ENCODE measurements around the gene IMP3.
"Not testable (repeated sequence)": the region's sequence is repeated elsewhere in the genome, so short reads cannot be mapped to it uniquely, and the experiment has no call there.

IMP3 gene

DNA sequence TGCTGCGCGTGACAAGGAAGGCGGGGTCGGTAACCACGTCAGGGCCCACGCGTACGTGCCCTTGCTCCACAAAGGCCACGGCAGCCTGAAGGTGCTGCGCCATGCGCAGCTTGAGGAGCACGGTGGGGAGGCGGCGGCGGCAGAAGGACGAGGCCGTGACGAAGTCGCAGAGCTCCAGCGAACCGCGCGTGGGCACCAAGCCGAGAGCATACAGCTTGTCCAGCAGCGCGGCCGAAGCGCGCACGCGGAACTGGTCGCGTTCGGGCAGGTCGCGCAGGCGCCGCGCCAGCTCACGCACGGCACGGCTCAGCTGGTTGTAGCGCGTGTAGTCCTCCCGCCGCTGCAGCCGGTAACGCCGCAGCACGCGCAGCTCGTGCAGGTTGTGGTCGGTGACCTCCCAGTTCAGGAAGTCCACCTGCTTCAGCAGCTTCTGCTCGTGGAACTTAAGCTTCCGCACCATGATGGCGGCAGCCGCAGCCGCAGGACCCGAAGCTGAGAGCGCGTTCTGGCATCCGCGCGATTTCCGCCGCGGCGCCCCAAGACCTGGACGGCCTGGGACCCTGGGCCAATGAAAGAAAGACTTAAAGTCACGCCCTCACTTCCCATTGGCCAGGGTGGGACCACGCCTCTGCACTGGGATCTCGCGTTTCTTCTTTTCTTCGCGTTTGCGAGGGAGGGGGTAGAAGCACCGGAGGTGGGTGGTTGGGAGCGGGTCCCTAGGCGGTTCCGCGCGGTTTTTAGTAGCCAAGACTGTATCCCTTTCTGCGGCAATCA, at the start of gene IMP3:
Gene IMP3 (minus strand): TSS at position 516 of the 774 bp plus-strand sequence. CDS start 56 bp downstream, at position 460.
- peak within 1 kb of the TSS; percentile 89 for H3K4me3 ChIP-seq (replicated peaks; ENCODE audit: low read depth, low read length)
- TF ChIP-seq CTCF (IDR thresholded peaks at IDR 0.05; ENCODE audit: low read length, missing control alignments), result no peak
- DNase-seq (ENCODE audit: low read depth), result peak; percentile 97

- DNase-seq (ENCODE audit: low read depth); H3K4me3 ChIP-seq (replicated peaks; ENCODE audit: low read depth, low read length): not testable (repeated sequence)
Observed at GRCh38 chr15:75689429-75689828, 49.4 kb upstream of the IMP3 start.

DNA sequence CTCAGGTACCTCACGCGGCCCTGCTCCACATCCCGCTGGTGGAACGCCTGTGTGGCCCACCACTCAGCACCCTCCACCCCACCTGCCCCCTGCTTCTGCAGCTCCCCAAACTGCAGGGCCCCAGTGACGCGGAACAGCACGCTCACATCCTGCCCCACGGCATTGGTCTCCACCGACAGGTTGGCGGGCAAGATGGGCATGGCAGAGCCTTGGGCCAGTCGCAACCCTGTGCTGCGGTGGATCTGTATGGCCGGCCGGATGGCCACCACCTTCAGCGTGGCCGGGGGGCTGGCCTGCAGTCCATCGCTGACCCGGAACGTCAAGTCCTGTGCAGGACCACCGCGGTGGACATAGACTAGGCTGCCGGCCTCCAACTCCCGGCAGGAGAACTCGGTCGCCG, 48.8 kb upstream of the IMP3 start:
- H3K4me3 ChIP-seq (replicated peaks; ENCODE audit: low read depth, low read length), result no peak overlapping the region
- no peak for TF ChIP-seq CTCF (IDR thresholded peaks at IDR 0.05; ENCODE audit: low read length, missing control alignments)
- no peak for DNase-seq (ENCODE audit: low read depth)

DNA sequence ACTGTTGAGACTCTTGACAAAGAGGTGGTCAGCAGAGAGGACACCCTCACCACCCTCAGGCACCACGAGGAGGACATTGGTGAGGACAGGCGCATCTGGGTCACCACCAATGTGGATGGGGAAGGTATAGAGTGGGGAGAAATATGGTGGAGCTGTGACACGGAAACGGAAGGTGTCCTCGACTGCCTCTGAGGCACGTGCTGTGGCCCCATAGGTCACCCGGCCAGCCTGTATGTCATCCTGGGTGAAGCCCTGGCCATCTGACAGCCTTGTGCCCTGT, 48.2 kb upstream of the IMP3 start:
- TF ChIP-seq CTCF (IDR thresholded peaks at IDR 0.05; ENCODE audit: low read length, missing control alignments), result no peak
- H3K4me3 ChIP-seq (replicated peaks; ENCODE audit: low read depth, low read length), result no peak overlapping the region
- no peak for DNase-seq (ENCODE audit: low read depth)

DNA sequence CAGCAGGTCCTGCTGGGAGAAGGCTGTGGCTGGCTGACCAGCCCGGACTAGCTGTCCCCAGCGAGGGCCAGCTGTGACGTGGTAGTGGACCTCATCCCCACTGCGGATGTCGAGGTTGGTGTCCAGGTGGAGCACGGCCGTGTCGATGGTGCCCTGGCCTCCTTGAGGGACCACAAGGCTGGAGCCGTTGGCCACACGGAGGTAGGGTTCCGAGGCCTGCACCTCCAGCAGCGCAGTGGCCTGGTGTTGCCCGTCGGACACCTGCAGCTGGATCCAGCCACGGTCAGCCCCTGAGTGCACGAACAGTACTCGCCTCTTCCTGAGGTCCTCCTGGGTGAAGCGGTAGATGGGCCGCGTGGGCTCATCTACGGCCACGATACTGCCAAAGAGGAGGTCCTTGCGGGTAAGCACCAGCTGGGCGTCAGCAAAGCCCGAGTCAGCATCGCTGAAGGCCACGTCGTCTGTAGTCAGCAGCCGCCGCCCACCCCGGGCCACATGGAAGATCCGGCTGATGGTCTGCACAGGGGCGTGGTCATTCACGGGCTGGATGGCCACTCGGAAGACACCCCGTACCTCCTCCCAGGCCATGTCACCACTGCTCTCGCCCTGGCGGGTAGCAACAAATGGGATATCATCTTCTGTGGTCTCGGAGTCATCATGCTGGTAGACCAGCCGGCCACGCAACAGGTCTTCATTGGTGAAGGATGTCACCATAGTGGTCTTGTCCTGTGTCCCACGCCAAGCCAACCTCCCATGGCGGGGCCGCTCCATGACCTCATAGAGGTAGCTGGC, 47.7 kb upstream of the IMP3 start:
- no peak for TF ChIP-seq CTCF (IDR thresholded peaks at IDR 0.05; ENCODE audit: low read length, missing control alignments)
- H3K4me3 ChIP-seq (replicated peaks; ENCODE audit: low read depth, low read length), result no peak overlapping the region
- no peak for DNase-seq (ENCODE audit: low read depth)

DNA sequence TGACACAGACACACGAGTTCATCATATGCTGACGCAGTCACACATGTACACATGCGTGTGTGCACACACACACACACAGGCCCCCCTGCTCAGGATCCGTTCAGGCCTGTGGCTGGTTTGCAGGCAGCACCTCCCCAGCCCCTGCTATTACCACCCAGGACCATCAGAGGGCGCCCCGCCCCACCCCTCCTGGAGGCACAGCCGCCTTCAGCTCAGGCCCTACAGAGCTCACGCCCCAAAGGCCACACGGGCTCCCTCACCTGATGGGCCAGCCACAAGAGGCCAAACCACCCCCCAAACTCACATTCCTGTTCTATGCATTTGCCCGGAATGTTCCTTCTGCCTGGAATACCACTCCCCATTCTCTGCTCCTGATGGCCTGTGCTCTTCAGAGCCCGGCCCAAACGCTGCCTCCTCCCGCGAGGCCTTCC, 46.2 kb upstream of the IMP3 start:
- peak; percentile 58 for TF ChIP-seq CTCF (IDR thresholded peaks at IDR 0.05; ENCODE audit: low read length, missing control alignments)
- peak; percentile 56 for DNase-seq (ENCODE audit: low read depth)
- H3K4me3 ChIP-seq (replicated peaks; ENCODE audit: low read depth, low read length), result not testable (repeated sequence)

DNA sequence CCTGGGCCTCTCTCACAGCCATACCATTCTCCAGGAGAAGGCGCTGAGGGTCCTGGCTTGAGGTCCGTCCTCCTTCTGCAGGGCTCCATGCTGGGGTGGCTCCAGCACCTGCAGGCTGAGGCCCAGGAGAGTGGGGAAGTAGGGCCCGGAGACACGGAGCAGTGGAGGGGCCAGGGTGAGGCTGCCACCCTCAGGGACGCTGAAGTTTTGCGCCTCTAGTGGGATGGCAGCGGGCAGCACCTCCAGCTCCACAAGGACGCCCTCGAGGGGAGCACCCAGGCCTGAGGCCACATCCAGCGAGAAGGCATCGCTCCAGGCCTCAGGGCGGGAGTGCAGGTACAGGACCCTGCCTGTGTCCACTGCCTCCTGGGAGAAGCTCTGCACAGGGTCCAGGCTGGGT, 45.2 kb upstream of the IMP3 start:
- no peak for DNase-seq (ENCODE audit: low read depth)
- TF ChIP-seq CTCF (IDR thresholded peaks at IDR 0.05; ENCODE audit: low read length, missing control alignments), result no peak
- no peak overlapping the region for H3K4me3 ChIP-seq (replicated peaks; ENCODE audit: low read depth, low read length)

Data from fibroblast of pulmonary artery (primary cell).